HepG2 (cell line): ENCODE data around the gene OASL. TPM values are rescaled to one million over a fixed set of nuclear protein-coding genes. Genes with fewer than 3 reads are reported as not detected.

Source experiments
- AGO2 ChIP-seq: fragments of 200-400 bp; formaldehyde crosslinking; optimal IDR thresholded peaks from 2 replicates; pipeline ENCODE3; 2017; ENCODE audit warnings: mild to moderate bottlenecking, low read depth, low read length, moderate library complexity
- AKAP8 ChIP-seq: sonication (generic); formaldehyde crosslinking; IDR thresholded peaks from 2 replicates; pipeline ENCODE4 v1.5.1; 2020; ENCODE audit warnings: mild to moderate bottlenecking, missing genetic modification reagents
- ARHGAP35 ChIP-seq: sonication (generic); formaldehyde crosslinking; IDR thresholded peaks from 2 replicates; pipeline ENCODE4 v1.9.0; 2022; ENCODE audit warnings: mild to moderate bottlenecking, inconsistent platforms, moderate library complexity, missing genetic modification reagents, borderline replicate concordance
- EP300 ChIP-seq, 3 experiments: sonication (generic) in 1 of 3; formaldehyde crosslinking in 1 of 3; IDR thresholded peaks; 2 replicates each; pipeline versions ENCODE4 v1.5.1 to v1.6.1; 2011 to 2020; ENCODE audit warnings: low read depth in 2 of 3, low read length in 2 of 3, borderline replicate concordance in 1 of 3, improper control_type of control experiment in 1 of 3, mild to moderate bottlenecking in 1 of 3, missing genetic modification reagents in 1 of 3, moderate library complexity in 1 of 3
- FOXA1 ChIP-seq, 2 experiments: fragments of 450-650 bp in 1 of 2; sonication (generic) in 1 of 2; formaldehyde crosslinking in 1 of 2; IDR thresholded peaks; 2 replicates each; pipeline versions ENCODE4 v1.4.0 to v1.6.1; 2016 to 2020; ENCODE audit warnings: missing genetic modification reagents in 1 of 2
- KLF13 ChIP-seq: sonication (generic); formaldehyde crosslinking; IDR thresholded peaks from 2 replicates; pipeline ENCODE4 v1.4.0; 2020; ENCODE audit warnings: mild to moderate bottlenecking, missing genetic modification reagents
- KLF15 ChIP-seq: sonication (generic); formaldehyde crosslinking; IDR thresholded peaks from 2 replicates; pipeline ENCODE4 v1.8.1; 2023; ENCODE audit warnings: borderline replicate concordance, mild to moderate bottlenecking, inconsistent platforms, missing genetic modification reagents, mixed read lengths
- SAFB2 ChIP-seq: sonication (generic); formaldehyde crosslinking; IDR thresholded peaks from 2 replicates; pipeline ENCODE4 v1.5.1; 2020; ENCODE audit warnings: missing genetic modification reagents, low read depth, mild to moderate bottlenecking, borderline replicate concordance
- SMAD1 ChIP-seq: sonication (generic); formaldehyde crosslinking; IDR thresholded peaks from 2 replicates; pipeline ENCODE4 v1.4.0; 2020; ENCODE audit warnings: missing genetic modification reagents, low read depth, mild to moderate bottlenecking, borderline replicate concordance
- SRF ChIP-seq: IDR thresholded peaks from 2 replicates; pipeline ENCODE4 v1.6.1; 2011; ENCODE audit warnings: mild to moderate bottlenecking, low read depth, low read length, moderate library complexity
- TBL1XR1 ChIP-seq: fragments of 150-350 bp; IDR thresholded peaks from 2 replicates; pipeline ENCODE4 v1.6.1; 2014; ENCODE audit warnings: borderline replicate concordance, low read length; ENCODE audit not compliant: partially characterized antibody
- YEATS4 ChIP-seq: sonication (generic); formaldehyde crosslinking; IDR thresholded peaks from 2 replicates; pipeline ENCODE4 v1.4.0; 2020; ENCODE audit warnings: missing genetic modification reagents, borderline replicate concordance
- ZBTB26 ChIP-seq: IDR thresholded peaks from 2 replicates; pipeline ENCODE4 v1.6.1; 2016; ENCODE audit warnings: missing compliant biosample characterization, missing genetic modification reagents, borderline replicate concordance
- ZFP62 ChIP-seq: sonication (generic); formaldehyde crosslinking; IDR thresholded peaks from 2 replicates; pipeline ENCODE4 v1.4.0; 2020; ENCODE audit warnings: missing genetic modification reagents
- ZMYM4 ChIP-seq: sonication (generic); formaldehyde crosslinking; IDR thresholded peaks from 2 replicates; pipeline ENCODE4 v1.8.1; 2023; ENCODE audit warnings: mild to moderate bottlenecking, missing genetic modification reagents
- ZNF775 ChIP-seq: sonication (generic); formaldehyde crosslinking; IDR thresholded peaks from 2 replicates; pipeline ENCODE4 v1.4.0; 2020; ENCODE audit warnings: missing genetic modification reagents, mild to moderate bottlenecking, moderate library complexity, borderline replicate concordance
- ZNF788 ChIP-seq: sonication (generic); formaldehyde crosslinking; IDR thresholded peaks from 2 replicates; pipeline ENCODE4 v1.5.0; 2020; ENCODE audit warnings: mild to moderate bottlenecking, missing genetic modification reagents, borderline replicate concordance
- polyA plus RNA-seq, 8 experiments: library from polyadenylated mRNA; depleted of rRNA in 3 of 8; stranded (reverse) in 7 of 8; unstranded in 1 of 8; fragments of >200 nt; fragmentation: Illumina TruSeq in 4 of 8; extraction: Trizol in 4 of 8; gene quantifications; 2 replicates each; pipeline versions ENCODE4 v1.2.1 to v1.2.3, GENCODE V29; 2011 to 2016; ENCODE audit warnings: low read depth in 4 of 8, missing spikeins in 1 of 8, mixed read lengths in 1 of 8; ENCODE audit not compliant: insufficient read depth in 1 of 8
- total RNA-seq, 5 experiments: library from RNA; depleted of rRNA; stranded (reverse); fragments of >200 nt; fragmentation: Illumina TruSeq; extraction: Trizol; gene quantifications; 2 replicates each; pipeline ENCODE4 v1.2.3, GENCODE V29; 2016; ENCODE audit warnings: low read depth in 1 of 5
- TF ChIP-seq, protein P1 (sequence below): sonication (generic); formaldehyde crosslinking; IDR thresholded peaks from 2 replicates; pipeline ENCODE4 v1.4.0; 2020; ENCODE audit warnings: mild to moderate bottlenecking, missing genetic modification reagents

OASL gene
- total and polyA plus RNA-seq, 2 of the 13 experiments (the other 11 are each of a cell fraction or from before 2014, with no cell fraction given), result 0.11 to 0.22 TPM

GRCh38 chr12:120978296-120979219 is 60.5 kb downstream of the OASL start, which contains the start of gene HNF1A (continued):
- TF ChIP-seq TBL1XR1 (peak; percentile 64), EP300 (IDR thresholded peaks at IDR 0.05; ENCODE audit: low read depth in 2 of 2, low read length in 2 of 2) (peak; percentile 75 to 94; a peak in 3 of 4 replicates), EP300 (CRISPR knock-in tag; IDR thresholded peaks at IDR 0.05; ENCODE audit: borderline replicate concordance) (peak; percentile 87), ZMYM4 (CRISPR knock-in tag) (peak; percentile 40; the same call in 1 of the 2 replicates), YEATS4 (CRISPR knock-in tag) (peak; percentile 81), FOXA1 (IDR thresholded peaks at IDR 0.05) (peak; percentile 72; the same call in 1 of the 2 replicates), FOXA1 (CRISPR knock-in tag; IDR thresholded peaks at IDR 0.05) (peak; percentile 92), KLF15 (CRISPR knock-in tag) (no peak), ARHGAP35 (no peak), SAFB2 (0 out of 2 replicates have a peak, but pooled peaks have one; percentile 27), SRF (0 out of 2 replicates have a peak, but pooled peaks have one; percentile 27), ZNF775 (CRISPR knock-in tag) (peak; percentile 85), ZBTB26 (CRISPR knock-in tag) (no peak; the same call in 1 of the 2 replicates), AKAP8 (peak; percentile 92), KLF13 (CRISPR knock-in tag) (no peak; the same call in 1 of the 2 replicates), ZFP62 (CRISPR knock-in tag) (no peak), AGO2 (peak; percentile 97), SMAD1 (CRISPR knock-in tag) (peak; percentile 75; the same call in 1 of the 2 replicates), ZNF788 (peak; percentile 49; the same call in 1 of the 2 replicates)
- TF ChIP-seq, protein P1, sequence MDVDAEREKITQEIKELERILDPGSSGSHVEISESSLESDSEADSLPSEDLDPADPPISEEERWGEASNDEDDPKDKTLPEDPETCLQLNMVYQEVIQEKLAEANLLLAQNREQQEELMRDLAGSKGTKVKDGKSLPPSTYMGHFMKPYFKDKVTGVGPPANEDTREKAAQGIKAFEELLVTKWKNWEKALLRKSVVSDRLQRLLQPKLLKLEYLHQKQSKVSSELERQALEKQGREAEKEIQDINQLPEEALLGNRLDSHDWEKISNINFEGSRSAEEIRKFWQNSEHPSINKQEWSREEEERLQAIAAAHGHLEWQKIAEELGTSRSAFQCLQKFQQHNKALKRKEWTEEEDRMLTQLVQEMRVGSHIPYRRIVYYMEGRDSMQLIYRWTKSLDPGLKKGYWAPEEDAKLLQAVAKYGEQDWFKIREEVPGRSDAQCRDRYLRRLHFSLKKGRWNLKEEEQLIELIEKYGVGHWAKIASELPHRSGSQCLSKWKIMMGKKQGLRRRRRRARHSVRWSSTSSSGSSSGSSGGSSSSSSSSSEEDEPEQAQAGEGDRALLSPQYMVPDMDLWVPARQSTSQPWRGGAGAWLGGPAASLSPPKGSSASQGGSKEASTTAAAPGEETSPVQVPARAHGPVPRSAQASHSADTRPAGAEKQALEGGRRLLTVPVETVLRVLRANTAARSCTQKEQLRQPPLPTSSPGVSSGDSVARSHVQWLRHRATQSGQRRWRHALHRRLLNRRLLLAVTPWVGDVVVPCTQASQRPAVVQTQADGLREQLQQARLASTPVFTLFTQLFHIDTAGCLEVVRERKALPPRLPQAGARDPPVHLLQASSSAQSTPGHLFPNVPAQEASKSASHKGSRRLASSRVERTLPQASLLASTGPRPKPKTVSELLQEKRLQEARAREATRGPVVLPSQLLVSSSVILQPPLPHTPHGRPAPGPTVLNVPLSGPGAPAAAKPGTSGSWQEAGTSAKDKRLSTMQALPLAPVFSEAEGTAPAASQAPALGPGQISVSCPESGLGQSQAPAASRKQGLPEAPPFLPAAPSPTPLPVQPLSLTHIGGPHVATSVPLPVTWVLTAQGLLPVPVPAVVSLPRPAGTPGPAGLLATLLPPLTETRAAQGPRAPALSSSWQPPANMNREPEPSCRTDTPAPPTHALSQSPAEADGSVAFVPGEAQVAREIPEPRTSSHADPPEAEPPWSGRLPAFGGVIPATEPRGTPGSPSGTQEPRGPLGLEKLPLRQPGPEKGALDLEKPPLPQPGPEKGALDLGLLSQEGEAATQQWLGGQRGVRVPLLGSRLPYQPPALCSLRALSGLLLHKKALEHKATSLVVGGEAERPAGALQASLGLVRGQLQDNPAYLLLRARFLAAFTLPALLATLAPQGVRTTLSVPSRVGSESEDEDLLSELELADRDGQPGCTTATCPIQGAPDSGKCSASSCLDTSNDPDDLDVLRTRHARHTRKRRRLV (CRISPR knock-in tag), result peak; percentile 37; the same call in 1 of the 2 replicates
